SK-N-SH treated with all-trans-retinoic acid at 6 μM for 48 hours (cell line): Measurements from ENCODE around the gene TOB2.

Experiments
- ATAC-seq: fragments of 200-7000 bp; cut with Tn5 transposase; 3 replicates; pipeline ENCODE4 v1.9.1; 2020; ENCODE audit warnings: mild to moderate bottlenecking, moderate library complexity
- ARNTL ChIP-seq: fragments of 450-650 bp; formaldehyde crosslinking; IDR thresholded peaks from 2 replicates; pipeline ENCODE4 v1.5.0; 2020; ENCODE audit warnings: low read depth, mild to moderate bottlenecking, moderate library complexity, borderline replicate concordance
- BACH2 ChIP-seq: fragments of 250-450 bp; sonication (Bioruptor Pico); IDR thresholded peaks from 2 replicates; pipeline ENCODE4 v1.9.0; 2021; ENCODE audit warnings: mild to moderate bottlenecking, borderline replicate concordance
- CREB5 ChIP-seq: fragments of 250-450 bp; sonication (Bioruptor Pico); IDR thresholded peaks from 2 replicates; pipeline ENCODE4 v1.5.1; 2020; ENCODE audit warnings: low read depth, mild to moderate bottlenecking, moderate library complexity
- CSRNP3 ChIP-seq: fragments of 250-450 bp; sonication (Bioruptor Pico); IDR thresholded peaks from 2 replicates; pipeline ENCODE4 v1.5.1; 2021; ENCODE audit warnings: mild to moderate bottlenecking, moderate library complexity
- ESRRG ChIP-seq: fragments of 250-450 bp; sonication (Bioruptor Pico); IDR thresholded peaks from 2 replicates; pipeline ENCODE4 v1.6.1; 2021; ENCODE audit warnings: mild to moderate bottlenecking
- GLIS3 ChIP-seq: fragments of 250-450 bp; sonication (Bioruptor Pico); IDR thresholded peaks from 2 replicates; pipeline ENCODE4 v1.5.0; 2020; ENCODE audit warnings: mild to moderate bottlenecking, moderate library complexity
- ISL1 ChIP-seq: fragments of 250-450 bp; sonication (Bioruptor Pico); IDR thresholded peaks from 2 replicates; pipeline ENCODE4 v2.1.2; 2022; ENCODE audit warnings: mild to moderate bottlenecking, moderate library complexity
- OSR1 ChIP-seq: fragments of 250-450 bp; sonication (Bioruptor Pico); IDR thresholded peaks from 2 replicates; pipeline ENCODE4 v1.8.0; 2022; ENCODE audit warnings: moderate library complexity, mild to moderate bottlenecking, inconsistent platforms
- PPARA ChIP-seq: fragments of 250-450 bp; sonication (Bioruptor Pico); IDR thresholded peaks from 2 replicates; pipeline ENCODE4 v1.5.0; 2020; ENCODE audit warnings: mild to moderate bottlenecking, borderline replicate concordance
- SNAI2 ChIP-seq: fragments of 250-450 bp; sonication (Bioruptor Pico); IDR thresholded peaks from 2 replicates; pipeline ENCODE4 v1.5.0; 2020; ENCODE audit warnings: mild to moderate bottlenecking, moderate library complexity
- TCF4 ChIP-seq: fragments of 250-450 bp; sonication (Bioruptor Pico); IDR thresholded peaks from 2 replicates; pipeline ENCODE4 v1.8.0; 2021; ENCODE audit warnings: mild to moderate bottlenecking, moderate library complexity, borderline replicate concordance
- TOX ChIP-seq: fragments of 250-450 bp; sonication (Bioruptor Pico); IDR thresholded peaks from 2 replicates; pipeline ENCODE4 v1.8.0; 2021; ENCODE audit warnings: mild to moderate bottlenecking, moderate library complexity, borderline replicate concordance
- TSHZ2 ChIP-seq: fragments of 250-450 bp; sonication (Bioruptor Pico); IDR thresholded peaks from 2 replicates; pipeline ENCODE4 v1.5.0; 2020; ENCODE audit warnings: mild to moderate bottlenecking, moderate library complexity
- ZC3H10 ChIP-seq: fragments of 250-450 bp; sonication (Bioruptor Pico); IDR thresholded peaks from 2 replicates; pipeline ENCODE4 v1.5.1; 2021; ENCODE audit warnings: mild to moderate bottlenecking, moderate library complexity
- ZFP3 ChIP-seq: fragments of 250-450 bp; sonication (Bioruptor Pico); IDR thresholded peaks from 2 replicates; pipeline ENCODE4 v1.5.0; 2020; ENCODE audit warnings: mild to moderate bottlenecking, moderate library complexity
- ZNF565 ChIP-seq: fragments of 450-650 bp; formaldehyde crosslinking; conservative IDR thresholded peaks from 2 replicates; pipeline ENCODE4 v1.5.0; 2020; ENCODE audit warnings: low read depth, mild to moderate bottlenecking, moderate library complexity
- ZNF70 ChIP-seq: fragments of 450-650 bp; formaldehyde crosslinking; IDR thresholded peaks from 2 replicates; pipeline ENCODE4 v1.5.0; 2020; ENCODE audit warnings: mild to moderate bottlenecking, moderate library complexity
- ZNF8 ChIP-seq: fragments of 450-650 bp; formaldehyde crosslinking; IDR thresholded peaks from 2 replicates; pipeline ENCODE4 v1.5.0; 2020; ENCODE audit warnings: mild to moderate bottlenecking, moderate library complexity

TOB2 gene

GRCh38 chr22:41445129-41446056 lies 1.2 kb downstream of the TOB2 start:
- no peak for TF ChIP-seq TOX (CRISPR knock-in tag)
- no peak for TF ChIP-seq GLIS3 (CRISPR knock-in tag)
- no peak for TF ChIP-seq ZFP3 (CRISPR knock-in tag)
- TF ChIP-seq BACH2 (CRISPR knock-in tag), result no peak
- no peak for TF ChIP-seq CREB5 (CRISPR knock-in tag)
- no peak for TF ChIP-seq TSHZ2 (CRISPR knock-in tag)
- ATAC-seq, result no peak

- TF ChIP-seq PPARA, result no peak
- TF ChIP-seq GLIS3 (CRISPR knock-in tag), result no peak
- TF ChIP-seq ZC3H10 (CRISPR knock-in tag), result no peak
- no peak for TF ChIP-seq OSR1
- TF ChIP-seq CSRNP3 (CRISPR knock-in tag), result no peak
- TF ChIP-seq BACH2 (CRISPR knock-in tag), result no peak
- no peak for TF ChIP-seq ZFP3 (CRISPR knock-in tag)
- no peak for TF ChIP-seq ZNF8
- TF ChIP-seq ESRRG (CRISPR knock-in tag), result no peak
- no peak for TF ChIP-seq TSHZ2 (CRISPR knock-in tag)
- TF ChIP-seq SNAI2 (CRISPR knock-in tag), result no peak
- TF ChIP-seq ARNTL (CRISPR knock-in tag), result no peak
- TF ChIP-seq TOX (CRISPR knock-in tag), result no peak
- TF ChIP-seq ZNF565 (CRISPR knock-in tag), result no peak
- TF ChIP-seq ZNF70 (CRISPR knock-in tag), result no peak
- no peak for TF ChIP-seq ISL1 (CRISPR knock-in tag)
- no peak for TF ChIP-seq TCF4 (CRISPR knock-in tag)
- no peak for TF ChIP-seq CREB5 (CRISPR knock-in tag)
- TF ChIP-seq, all 23 proteins: peak for 0
- ATAC-seq, result peak; percentile 77
Measured at GRCh38 chr22:41444360-41445128, 2.1 kb downstream of the TOB2 start.
